ENCODE results near the gene CREBZF.
"Not testable (repeated sequence)": the region's sequence is repeated elsewhere in the genome, so short reads cannot be mapped to it uniquely, and the experiment has no call there.

Gene CREBZF

DNA sequence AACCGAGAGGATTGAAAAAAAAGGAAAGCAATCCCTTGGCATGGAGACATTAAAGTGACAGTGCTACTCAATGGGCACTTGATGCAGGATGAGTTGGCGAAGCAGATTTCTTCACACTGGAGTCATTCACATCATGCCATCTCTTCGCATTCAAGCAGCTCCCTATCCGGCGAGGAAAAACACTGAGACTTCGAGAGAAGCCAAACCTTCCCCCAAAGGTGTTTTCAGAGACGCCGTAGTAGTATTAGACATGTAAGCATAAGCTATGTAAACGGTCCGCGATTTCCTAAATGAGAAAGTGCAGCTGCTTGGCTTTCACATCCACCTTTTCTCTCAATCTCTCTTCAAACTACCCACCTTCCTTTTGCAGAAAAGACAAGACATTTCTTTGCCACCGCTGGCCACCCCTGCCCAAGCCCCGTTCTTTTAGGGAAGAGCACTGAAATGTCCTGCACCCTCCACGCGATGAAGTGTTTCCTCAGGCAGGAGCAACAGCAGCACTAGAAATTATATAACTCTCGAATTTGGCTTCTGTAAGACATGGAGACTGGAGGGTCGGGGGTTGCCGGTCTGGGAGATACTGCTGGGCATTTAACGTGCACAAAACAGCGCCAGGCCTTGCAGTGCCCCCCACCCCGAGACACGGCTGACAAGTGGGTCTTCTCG lies 37.5 kb downstream of the CREBZF start, which contains the start of gene DLG2:
Gene DLG2 (minus strand): TSS at position 13 of the 666 bp plus-strand sequence.
- no peaks in the 10 kb centered on the region for H3K9me3 ChIP-seq (ENCODE audit: severe bottlenecking)
- no peaks in the 10 kb centered on the region for H3K27me3 ChIP-seq (ENCODE audit: insufficient read depth, poor library complexity, severe bottlenecking)
- peaks cover 10% of the 10 kb centered on the region for H3K4me1 ChIP-seq (ENCODE audit: insufficient read depth, poor library complexity, severe bottlenecking)
- peak; percentile 5 for ATAC-seq (ENCODE audit: low read depth)
- TF ChIP-seq, protein P1, sequence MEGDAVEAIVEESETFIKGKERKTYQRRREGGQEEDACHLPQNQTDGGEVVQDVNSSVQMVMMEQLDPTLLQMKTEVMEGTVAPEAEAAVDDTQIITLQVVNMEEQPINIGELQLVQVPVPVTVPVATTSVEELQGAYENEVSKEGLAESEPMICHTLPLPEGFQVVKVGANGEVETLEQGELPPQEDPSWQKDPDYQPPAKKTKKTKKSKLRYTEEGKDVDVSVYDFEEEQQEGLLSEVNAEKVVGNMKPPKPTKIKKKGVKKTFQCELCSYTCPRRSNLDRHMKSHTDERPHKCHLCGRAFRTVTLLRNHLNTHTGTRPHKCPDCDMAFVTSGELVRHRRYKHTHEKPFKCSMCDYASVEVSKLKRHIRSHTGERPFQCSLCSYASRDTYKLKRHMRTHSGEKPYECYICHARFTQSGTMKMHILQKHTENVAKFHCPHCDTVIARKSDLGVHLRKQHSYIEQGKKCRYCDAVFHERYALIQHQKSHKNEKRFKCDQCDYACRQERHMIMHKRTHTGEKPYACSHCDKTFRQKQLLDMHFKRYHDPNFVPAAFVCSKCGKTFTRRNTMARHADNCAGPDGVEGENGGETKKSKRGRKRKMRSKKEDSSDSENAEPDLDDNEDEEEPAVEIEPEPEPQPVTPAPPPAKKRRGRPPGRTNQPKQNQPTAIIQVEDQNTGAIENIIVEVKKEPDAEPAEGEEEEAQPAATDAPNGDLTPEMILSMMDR (IDR thresholded peaks at IDR 0.05; ENCODE audit: poor library complexity, severe bottlenecking) = no peak
- H3K4me3 ChIP-seq (ENCODE audit: severe bottlenecking) = peak within 1 kb of the TSS; percentile 61
- no peak for DNase-seq (ENCODE audit: low spot score)
- peak within 1 kb of the TSS; percentile 38 for H3K27ac ChIP-seq (ENCODE audit: poor library complexity, severe bottlenecking)
- peaks cover 16% of the 10 kb centered on the region for H3K36me3 ChIP-seq (ENCODE audit: low read depth)

GRCh38 chr11:85626496-85626895 lies 38.4 kb downstream of the CREBZF start:
- TF ChIP-seq, protein P1 (IDR thresholded peaks at IDR 0.05; ENCODE audit: poor library complexity, severe bottlenecking) = no peak
- ATAC-seq (ENCODE audit: low read depth) = no peak
- no peak overlapping the region for H3K27ac ChIP-seq (ENCODE audit: poor library complexity, severe bottlenecking)
- no peaks in the 10 kb centered on the region for H3K9me3 ChIP-seq (ENCODE audit: severe bottlenecking)
- DNase-seq (ENCODE audit: low spot score) = no peak
- peaks cover 10% of the 10 kb centered on the region for H3K4me1 ChIP-seq (ENCODE audit: insufficient read depth, poor library complexity, severe bottlenecking)
- H3K27me3 ChIP-seq (ENCODE audit: insufficient read depth, poor library complexity, severe bottlenecking) = no peaks in the 10 kb centered on the region
- H3K4me3 ChIP-seq (ENCODE audit: severe bottlenecking) = no peak overlapping the region
- peaks cover 6% of the 10 kb centered on the region for H3K36me3 ChIP-seq (ENCODE audit: low read depth)

GRCh38 chr11:85620256-85620655 lies 44.7 kb downstream of the CREBZF start:
- DNase-seq (ENCODE audit: low spot score) (no peak), ATAC-seq (ENCODE audit: low read depth) (no peak)
- Histone ChIP-seq H3K4me1 (ENCODE audit: insufficient read depth, poor library complexity, severe bottlenecking) (no peaks in the 10 kb centered on the region), H3K27me3 (ENCODE audit: insufficient read depth, poor library complexity, severe bottlenecking) (no peaks in the 10 kb centered on the region), H3K36me3 (ENCODE audit: low read depth) (no peaks in the 10 kb centered on the region), H3K9me3 (ENCODE audit: severe bottlenecking) (no peaks in the 10 kb centered on the region), H3K4me3 (ENCODE audit: severe bottlenecking) (no peak overlapping the region), H3K27ac (ENCODE audit: poor library complexity, severe bottlenecking) (no peak overlapping the region)
- TF ChIP-seq, protein P1 (IDR thresholded peaks at IDR 0.05; ENCODE audit: poor library complexity, severe bottlenecking) = no peak

DNA sequence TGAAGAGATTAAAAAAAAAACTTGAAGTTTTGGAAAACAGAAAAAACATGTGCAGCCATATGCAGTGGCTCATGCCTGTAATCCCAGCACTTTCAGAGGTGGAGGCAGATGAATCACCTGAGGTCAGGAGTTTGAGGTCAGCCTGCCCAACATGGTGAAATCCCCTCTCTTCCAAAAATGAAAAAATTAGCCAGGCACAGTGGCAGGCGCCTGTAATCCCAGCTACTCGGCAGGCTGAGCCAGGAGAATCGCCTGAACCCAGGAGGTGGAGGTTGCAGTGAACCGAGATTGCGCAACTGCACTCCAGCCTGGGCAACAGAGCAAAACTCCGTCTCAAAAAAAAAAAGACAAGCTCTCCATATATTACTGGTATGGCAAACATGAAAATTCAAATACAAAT lies 45.4 kb downstream of the CREBZF start:
- ATAC-seq (ENCODE audit: low read depth) (no peak), DNase-seq (ENCODE audit: low spot score) (no peak)
- no peak overlapping the region for H3K4me3 ChIP-seq (ENCODE audit: severe bottlenecking)
- H3K9me3 ChIP-seq (ENCODE audit: severe bottlenecking) = no peaks in the 10 kb centered on the region
- TF ChIP-seq, protein P1 (IDR thresholded peaks at IDR 0.05; ENCODE audit: poor library complexity, severe bottlenecking) = no peak
- H3K27me3 ChIP-seq (ENCODE audit: insufficient read depth, poor library complexity, severe bottlenecking) = no peaks in the 10 kb centered on the region
- no peak overlapping the region for H3K27ac ChIP-seq (ENCODE audit: poor library complexity, severe bottlenecking)
- H3K36me3 ChIP-seq (ENCODE audit: low read depth) = no peaks in the 10 kb centered on the region
- no peaks in the 10 kb centered on the region for H3K4me1 ChIP-seq (ENCODE audit: insufficient read depth, poor library complexity, severe bottlenecking)

- H3K4me1 ChIP-seq (ENCODE audit: insufficient read depth, poor library complexity, severe bottlenecking); DNase-seq (ENCODE audit: low spot score); H3K36me3 ChIP-seq (ENCODE audit: low read depth); H3K27me3 ChIP-seq (ENCODE audit: insufficient read depth, poor library complexity, severe bottlenecking); H3K27ac ChIP-seq (ENCODE audit: poor library complexity, severe bottlenecking); H3K9me3 ChIP-seq (ENCODE audit: severe bottlenecking); ATAC-seq (ENCODE audit: low read depth); H3K4me3 ChIP-seq (ENCODE audit: severe bottlenecking): not testable (repeated sequence)
Measured at GRCh38 chr11:85611643-85612042, 53.3 kb downstream of the CREBZF start.
